NOMO-1 (cell line): ENCODE results near the gene DNAAF3.
A peak's percentile ranks its signal among the peaks of the same experiment; 100 is the strongest.
"Not testable (repeated sequence)": the region's sequence is repeated elsewhere in the genome, so short reads cannot be mapped to it uniquely, and the experiment has no call there.

Source experiments
- DNase-seq, 2 experiments: peaks; one replicate each; lab custom pipeline; 2025; ENCODE audit not compliant: unreplicated experiment in 2 of 2; lab: John Stamatoyannopoulos, UW

The DNAAF3 gene

DNA sequence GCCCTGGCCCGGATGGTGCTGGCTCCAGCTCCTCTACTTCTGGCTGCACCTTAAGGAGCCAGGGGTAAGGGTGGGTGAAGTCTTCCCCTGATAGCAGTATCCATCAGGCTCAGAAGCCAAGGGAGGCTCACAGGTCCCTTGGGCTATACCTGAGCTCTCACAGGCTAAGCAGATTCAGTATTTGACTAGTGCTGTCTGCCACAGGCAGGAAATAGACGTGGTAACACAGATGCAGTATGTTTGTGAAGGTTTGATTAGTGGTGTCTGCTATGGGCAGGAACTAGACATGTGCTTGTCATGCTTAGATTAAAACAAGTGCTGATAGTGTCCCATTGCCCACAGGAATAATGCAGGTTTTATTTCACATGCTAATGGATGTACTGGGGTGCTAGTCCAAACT is 9.7 kb upstream of the DNAAF3 start:
- DNase-seq: no peak

DNA sequence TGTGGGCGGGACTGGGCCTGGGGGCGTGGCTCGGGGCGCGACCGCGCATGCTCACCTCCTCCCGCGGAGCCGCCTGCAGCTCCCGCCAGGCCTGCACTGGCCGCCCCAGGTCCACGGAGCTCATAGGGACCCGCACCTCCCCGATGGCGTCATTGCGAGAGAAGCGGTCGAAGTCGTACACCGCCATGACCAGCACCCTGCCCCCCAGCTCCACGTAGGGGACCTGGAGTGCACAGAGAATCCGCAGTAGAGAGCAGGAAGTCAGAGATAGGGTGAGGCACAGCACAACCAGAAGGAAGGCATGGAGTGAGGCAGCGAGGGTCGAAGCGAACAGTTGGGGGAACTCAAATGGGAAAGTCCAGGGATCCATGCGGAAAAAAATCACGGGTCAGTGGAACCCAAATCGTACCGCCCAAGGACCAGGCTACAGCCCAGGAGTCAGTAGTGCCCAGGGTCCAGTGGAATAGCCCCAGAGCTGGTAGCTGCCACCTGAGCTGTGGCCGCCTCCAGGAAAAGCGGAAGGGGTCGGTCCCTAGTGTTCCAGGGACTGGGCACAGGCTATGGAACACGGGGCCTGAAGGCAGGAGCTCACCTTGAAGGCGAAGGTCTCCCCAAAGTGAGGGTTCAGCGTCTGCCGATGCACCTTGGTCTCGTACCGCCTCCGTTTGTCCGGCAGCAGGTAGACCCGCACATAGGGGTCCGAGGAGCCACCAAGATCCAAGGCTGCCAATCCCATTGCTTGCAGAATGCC is 8.9 kb upstream of the DNAAF3 start:
- DNase-seq: no peak

DNA sequence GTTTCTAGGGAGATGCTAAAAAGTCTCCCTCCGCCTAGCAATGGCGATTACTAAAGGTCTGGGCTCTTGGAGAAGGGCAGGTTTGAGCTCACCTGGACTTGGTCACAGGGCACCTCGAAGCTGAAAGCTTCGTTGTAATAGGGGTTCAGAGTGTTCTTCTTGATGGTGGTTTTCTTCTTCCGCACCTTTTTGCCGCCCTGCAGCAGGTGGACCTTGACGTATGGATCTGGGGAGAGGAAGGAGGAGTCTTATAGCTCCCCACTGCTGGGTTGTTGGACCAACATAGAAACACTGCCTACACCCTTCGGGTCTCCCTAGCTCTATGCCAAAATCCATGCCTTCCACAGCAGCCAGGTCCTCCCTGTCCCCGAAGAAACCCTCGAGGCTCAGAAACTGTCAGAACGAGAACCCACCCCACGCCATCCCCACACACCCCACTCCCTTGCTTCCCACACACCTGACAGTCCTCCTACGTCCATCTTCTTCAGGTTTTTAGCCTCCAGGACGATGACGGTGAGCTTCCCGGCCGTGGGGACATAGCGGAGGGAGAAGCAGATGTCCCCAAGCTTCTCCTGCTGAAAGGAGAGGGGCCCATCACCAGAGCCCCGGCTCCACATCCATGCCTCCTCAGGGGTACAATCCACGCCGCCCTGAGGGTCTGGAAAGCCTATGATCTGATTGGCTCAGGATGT is 8.2 kb upstream of the DNAAF3 start:
- no peak for DNase-seq

GRCh38 chr19:55173714-55174409 is 7.4 kb upstream of the DNAAF3 start:
- DNase-seq: peak in 1 of 2 experiments; percentile 23

GRCh38 chr19:55173186-55173713 is 6.8 kb upstream of the DNAAF3 start:
- no peak for DNase-seq

DNA sequence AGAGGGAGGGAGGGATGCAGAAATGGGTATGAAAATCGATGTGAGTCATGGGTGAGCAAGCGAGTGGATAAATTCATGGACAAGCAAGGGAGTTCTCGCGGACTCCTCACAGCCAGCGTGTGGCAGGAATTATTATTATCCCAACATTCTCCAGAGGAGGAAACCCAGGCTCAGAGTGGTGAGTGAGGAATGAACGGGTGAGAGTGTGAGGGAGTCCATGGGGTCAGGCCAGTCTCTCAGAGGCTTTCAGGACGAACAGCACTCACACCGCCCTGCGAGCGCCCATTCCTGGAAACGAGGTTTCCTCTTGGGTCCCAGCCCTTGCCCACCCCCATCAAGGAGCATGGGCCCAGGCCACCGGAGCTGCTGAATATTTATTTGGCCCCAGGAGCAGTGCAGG is 6.3 kb upstream of the DNAAF3 start:
- no peak for DNase-seq

DNA sequence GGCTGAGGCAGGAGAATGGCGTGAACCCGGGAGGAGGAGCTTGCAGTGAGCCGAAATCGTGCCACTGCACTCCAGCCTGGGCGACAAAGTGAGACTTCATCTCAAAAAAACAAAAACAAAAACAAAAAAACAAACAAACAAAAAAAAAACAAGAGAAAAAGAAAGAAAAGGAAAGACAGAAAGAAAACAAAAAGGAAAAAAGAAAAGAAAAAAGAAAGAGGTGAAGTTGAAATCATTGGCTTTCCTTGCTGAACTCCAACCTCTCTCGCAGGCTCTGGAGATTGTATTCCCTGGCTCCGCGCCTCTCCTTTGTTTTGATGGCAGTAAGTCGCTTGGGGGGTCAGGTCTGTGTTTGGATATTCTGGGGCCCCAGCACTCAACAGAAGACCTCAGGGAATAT is 5.9 kb upstream of the DNAAF3 start:
- not testable (repeated sequence) for DNase-seq

GRCh38 chr19:55171440-55171839 is 5.0 kb upstream of the DNAAF3 start:
- DNase-seq: no peak

GRCh38 chr19:55169136-55169535 is 2.7 kb upstream of the DNAAF3 start:
- no peak for DNase-seq

GRCh38 chr19:55165952-55166529 is 372 bp downstream of the DNAAF3 start:
- DNase-seq: peak; percentile 83 to 86

DNA sequence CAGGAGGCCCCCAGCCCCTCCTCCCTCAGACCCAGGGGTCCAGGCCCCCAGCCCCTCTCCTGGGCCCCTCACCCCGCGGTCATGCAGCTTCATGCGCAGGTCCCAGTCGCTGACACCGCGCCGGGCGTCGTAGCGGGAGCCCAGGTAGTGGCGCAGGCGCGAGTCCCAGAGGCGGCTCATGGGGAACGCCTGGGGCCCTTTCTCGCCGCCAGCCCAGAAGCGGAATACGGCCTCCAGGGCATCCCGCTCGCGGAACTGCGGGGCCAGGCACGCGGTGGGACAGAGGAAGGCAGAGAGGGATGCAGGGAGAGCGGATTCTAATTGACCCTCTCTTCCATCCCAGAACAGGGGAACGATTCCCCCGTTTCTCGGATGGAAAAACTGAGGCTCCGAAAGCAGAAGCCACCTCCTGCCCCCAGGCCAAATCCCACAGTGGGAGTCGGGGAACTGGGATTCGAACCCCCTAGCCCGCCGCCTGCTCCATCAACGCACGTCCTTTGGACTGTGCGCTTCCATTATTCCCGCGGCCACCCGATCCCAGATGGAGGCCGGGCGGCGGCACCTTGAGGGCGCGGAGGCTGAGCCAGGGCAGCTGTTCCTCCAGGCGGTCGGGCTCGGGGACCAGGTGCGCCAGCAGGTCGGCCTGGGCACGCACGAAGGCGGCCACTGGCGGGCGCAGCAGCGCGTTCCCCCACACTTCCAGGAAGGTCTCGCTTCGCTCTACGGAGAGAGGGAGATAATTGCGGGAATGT is 4.7 kb downstream of the DNAAF3 start:
- no peak for DNase-seq

DNA sequence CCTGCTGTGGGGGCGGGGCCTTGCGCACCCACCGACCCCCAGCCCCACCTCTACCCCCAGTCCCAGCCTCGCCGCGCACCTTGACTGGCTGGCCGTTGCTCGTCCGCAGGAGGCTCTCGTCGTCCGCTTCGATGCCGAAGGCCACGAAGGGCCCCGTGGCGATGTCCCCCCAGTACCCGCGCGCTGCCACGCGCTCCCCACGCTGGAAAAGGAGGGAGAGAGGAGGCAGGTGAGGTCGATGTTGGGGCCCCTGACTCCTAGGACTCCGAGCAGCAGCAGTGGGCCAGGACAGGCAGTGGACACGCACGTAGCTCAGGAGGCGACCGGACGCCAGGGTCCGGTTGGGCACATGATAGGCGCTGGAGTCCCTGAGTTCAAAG is 5.4 kb downstream of the DNAAF3 start:
- DNase-seq: no peak

DNA sequence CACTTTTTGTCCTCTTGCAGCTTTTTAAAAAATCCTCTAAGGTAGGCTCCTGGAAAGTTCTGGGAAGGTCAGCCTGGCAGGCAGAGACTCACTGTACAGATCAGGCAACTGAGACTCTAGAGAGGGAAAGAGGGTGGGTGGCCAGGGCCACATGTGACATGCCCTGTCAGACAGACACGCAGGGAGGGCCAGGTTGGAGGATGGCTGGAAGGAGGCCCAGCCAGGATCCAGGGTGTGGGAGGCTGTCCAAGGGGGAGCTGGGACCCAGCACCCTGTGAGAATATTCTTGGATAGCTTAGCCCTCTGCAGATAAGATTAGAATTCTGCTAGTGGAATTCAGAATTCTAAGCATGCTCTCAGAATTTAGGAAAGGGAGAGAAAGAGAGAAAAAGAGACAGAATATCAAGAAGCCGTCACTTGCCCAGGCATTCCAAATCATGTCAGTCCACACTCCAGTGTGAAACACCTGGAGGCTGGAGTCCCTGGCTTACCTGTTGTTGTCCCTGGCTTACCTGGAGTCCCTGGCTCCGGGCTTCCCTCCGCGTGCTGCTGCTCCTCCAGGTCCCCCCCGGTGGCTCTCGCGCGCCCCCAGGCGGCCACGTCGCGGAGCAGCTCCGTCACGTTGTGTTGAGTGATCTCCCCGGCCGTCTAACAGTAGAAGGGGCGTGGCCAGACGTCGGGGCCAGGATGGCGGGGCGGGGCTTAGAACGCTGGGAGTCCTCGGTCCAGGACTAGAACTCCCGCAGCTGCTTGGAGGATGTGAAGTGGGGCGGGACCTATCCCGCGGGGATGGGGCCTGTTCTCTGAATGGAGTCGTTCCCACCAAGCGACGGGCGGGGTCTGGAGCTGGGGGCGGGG is 6.1 kb downstream of the DNAAF3 start:
- DNase-seq: peak; percentile 90 to 94

DNA sequence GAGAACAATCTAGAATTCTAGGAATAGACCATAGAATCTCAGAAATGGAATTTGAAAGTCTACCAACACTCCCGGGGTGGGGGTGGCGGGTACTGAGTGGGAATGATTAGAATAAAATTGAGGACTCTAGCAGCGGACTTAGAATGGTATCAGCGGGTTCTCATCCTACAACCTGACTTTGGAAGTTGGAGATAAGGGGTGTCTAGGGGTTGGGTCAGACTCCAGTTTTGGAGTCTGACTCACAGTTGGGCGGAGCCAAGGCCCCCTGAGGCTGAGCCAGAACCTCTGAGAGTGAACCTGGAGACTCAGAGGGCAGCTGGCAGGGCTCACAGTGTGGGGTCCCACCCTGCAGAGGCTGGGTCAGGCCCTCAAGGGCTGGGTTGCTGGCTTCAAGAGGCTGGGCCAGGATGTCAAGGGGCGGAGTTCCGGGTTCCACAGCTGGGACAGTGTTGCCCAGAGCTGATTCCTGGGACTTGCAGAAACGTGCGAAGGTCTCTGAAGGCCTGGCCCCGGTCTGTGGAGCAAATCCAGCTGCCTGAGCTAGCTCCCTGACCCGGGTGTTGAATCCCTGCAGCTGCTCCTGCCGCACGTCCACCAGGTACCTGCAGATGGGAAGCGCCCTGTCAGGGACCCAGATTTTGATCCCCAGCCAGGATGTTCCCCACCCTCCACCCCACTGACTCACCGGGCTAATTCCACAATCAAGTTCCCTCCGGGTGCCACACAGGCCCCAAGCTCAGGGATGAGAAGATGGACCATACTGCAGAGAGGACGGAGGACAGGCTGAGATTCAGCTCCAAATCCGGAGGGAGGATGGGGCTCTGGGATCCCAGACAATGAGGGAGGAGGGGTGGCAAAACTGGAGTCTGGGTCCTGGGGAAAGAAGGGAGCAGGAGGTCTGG is 7.3 kb downstream of the DNAAF3 start:
- no peak for DNase-seq

GRCh38 chr19:55158423-55158822 is 8.0 kb downstream of the DNAAF3 start:
- no peak for DNase-seq

GRCh38 chr19:55157064-55157908 is 9.1 kb downstream of the DNAAF3 start, which contains the start of gene TNNI3:
TSS of gene TNNI3 (minus strand) at chr19:55157732. CDS start at chr19:55157589, 143 bp downstream.
- no peak for DNase-seq

DNA sequence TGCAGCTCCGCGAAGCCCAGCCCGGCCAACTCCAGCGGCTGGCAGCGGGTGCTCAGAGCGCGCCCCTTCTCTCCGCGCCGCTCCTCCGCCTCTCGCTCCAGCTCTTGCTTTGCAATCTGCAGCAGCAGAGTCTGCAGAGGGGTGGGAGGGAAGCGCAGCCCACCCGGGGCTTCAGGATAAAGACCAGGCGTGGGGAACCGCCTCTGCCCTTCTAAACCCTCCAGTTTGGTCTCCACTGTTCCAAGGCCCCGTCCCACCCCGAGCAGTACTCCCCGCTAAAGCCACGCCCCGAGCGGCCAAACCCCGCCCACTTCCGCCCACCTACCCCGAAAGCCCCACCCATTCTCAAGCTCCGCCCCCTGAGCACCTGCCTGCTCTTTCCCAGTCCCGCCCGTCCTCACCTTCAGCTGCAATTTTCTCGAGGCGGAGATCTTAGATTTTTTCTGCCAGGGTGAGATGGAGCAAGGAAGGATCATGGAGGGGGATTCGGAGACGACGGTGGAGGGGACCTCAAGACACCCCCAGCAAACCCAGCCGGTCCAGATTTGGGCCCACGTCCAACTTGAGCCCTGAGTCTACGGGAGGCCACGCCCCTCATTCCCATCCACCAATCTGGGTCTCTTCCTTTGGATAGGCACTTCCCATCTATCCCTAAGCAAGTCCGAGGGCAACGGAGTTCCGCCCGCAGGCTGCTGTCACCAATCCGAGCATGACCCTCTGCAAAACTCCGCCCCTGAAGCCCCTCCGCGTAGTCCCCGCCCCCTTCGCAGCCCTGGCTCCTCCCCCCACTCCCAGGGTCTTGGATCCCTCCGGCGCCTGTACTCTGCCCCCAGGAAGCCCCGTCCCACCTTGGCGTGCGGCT is 10.0 kb downstream of the DNAAF3 start:
- DNase-seq: peak in 1 of 2 experiments; percentile 39
